ENCODE results near the gene EFCAB7.

GRCh38 chr1:63602629-63603028 is 79.3 kb downstream of the EFCAB7 start:
- TF ChIP-seq CTCF (IDR thresholded peaks at IDR 0.05) (no peak), POLR2A (IDR thresholded peaks at IDR 0.05) (no peak), EP300 (IDR thresholded peaks at IDR 0.05) (no peak)

All from ovary (tissue), 3 donors.